C4-2B (cell line): ENCODE measurements around the gene RPS18.

Source experiments
- ZFX ChIP-seq: fragments of 450-650 bp; IDR thresholded peaks from 2 replicates; pipeline ENCODE4 v1.6.1; 2017
- TF ChIP-seq, protein P1 (sequence below): fragments of 450-650 bp; conservative IDR thresholded peaks from 2 replicates; pipeline ENCODE4 v1.5.1; 2017; ENCODE audit warnings: mild to moderate bottlenecking

DNA sequence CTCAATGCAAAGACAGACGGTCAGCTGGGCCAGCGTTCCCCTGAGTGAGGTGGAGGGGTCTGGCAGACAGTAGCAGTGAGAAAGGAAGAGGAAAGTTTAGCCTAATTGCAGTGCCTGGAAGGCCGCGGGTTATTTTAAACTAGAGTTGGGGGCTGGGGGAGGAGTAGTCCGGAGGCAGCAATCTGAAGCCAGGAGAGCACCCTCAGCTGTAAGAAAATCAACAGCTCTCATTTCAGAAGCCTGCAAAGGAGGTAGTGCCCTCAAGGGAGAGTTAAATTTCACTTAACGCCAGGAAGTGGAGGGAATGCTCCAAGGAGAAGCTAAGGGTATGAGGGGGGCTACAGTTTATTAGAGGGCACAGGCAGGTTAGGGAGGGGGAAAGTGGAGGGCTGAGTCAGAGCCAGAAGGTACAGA is 36.6 kb upstream of the RPS18 start:
- TF ChIP-seq, protein P1, sequence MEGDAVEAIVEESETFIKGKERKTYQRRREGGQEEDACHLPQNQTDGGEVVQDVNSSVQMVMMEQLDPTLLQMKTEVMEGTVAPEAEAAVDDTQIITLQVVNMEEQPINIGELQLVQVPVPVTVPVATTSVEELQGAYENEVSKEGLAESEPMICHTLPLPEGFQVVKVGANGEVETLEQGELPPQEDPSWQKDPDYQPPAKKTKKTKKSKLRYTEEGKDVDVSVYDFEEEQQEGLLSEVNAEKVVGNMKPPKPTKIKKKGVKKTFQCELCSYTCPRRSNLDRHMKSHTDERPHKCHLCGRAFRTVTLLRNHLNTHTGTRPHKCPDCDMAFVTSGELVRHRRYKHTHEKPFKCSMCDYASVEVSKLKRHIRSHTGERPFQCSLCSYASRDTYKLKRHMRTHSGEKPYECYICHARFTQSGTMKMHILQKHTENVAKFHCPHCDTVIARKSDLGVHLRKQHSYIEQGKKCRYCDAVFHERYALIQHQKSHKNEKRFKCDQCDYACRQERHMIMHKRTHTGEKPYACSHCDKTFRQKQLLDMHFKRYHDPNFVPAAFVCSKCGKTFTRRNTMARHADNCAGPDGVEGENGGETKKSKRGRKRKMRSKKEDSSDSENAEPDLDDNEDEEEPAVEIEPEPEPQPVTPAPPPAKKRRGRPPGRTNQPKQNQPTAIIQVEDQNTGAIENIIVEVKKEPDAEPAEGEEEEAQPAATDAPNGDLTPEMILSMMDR, result no peak
- TF ChIP-seq ZFX, result no peak
